GM12878 (cell line): ENCODE measurements around the gene CYBB. TPM values are rescaled to one million over a fixed set of nuclear protein-coding genes. Genes with fewer than 3 reads are reported as not detected.
A peak's percentile ranks its signal among the peaks of the same experiment; 100 is the strongest.

ENCODE experiments used
- ATAC-seq: fragments of 200-7000 bp; cut with Tn5 transposase; 3 replicates; pipeline ENCODE4 v1.9.1; 2020; ENCODE audit warnings: mild to moderate bottlenecking, moderate library complexity
- BruUV-seq: library from RNA; stranded (reverse); fragments of 400-500 nt; replicated peaks from 2 replicates; lab custom pipeline; 2021; lab: Mats Ljungman, UMichigan
- CTCF ChIA-PET: fragments of 300-600 bp; sonication (Branson Sonifier 250); formaldehyde crosslinking; extraction: SDS; loops from one replicate; lab custom pipeline; 2021; ENCODE audit warnings: inconsistent platforms; lab: Yijun Ruan, JAX
- POLR2A ChIA-PET: fragments of 350-600 bp; formaldehyde crosslinking; extraction: SDS; loops from one replicate; lab custom pipeline; 2021; ENCODE audit warnings: inconsistent platforms; lab: Charles Lee
- RAD21 ChIA-PET: fragments of 300-600 bp; sonication (Branson Sonifier 250); formaldehyde crosslinking; loops from one replicate; lab custom pipeline; 2023; ENCODE audit warnings: antibody characterized with exemption; ENCODE audit not compliant: unreplicated experiment; lab: Charles Lee
- SMC1A ChIA-PET: fragments of 300-600 bp; sonication (Branson Sonifier 250); formaldehyde crosslinking; loops from one replicate; lab custom pipeline; 2023; ENCODE audit not compliant: unreplicated experiment, uncharacterized antibody; lab: Charles Lee
- DNase-seq: peaks from one replicate; pipeline ENCODE4 v3.0.0-alpha.2; 2011; ENCODE audit warnings: low read depth, low spot score
- FAIRE-seq: peaks from 3 replicates; lab custom pipeline; 2011; peaks lifted over from hg19 to GRCh38; lab: Jason Lieb, UNC
- H2AFZ ChIP-seq: 2 replicates; pipeline ENCODE4 v1.6.0; 2011; ENCODE audit warnings: low read depth, low read length, control low read depth; ENCODE audit not compliant: control insufficient read depth
- H3K27ac ChIP-seq: 2 replicates; pipeline ENCODE4 v1.5.1; 2011; ENCODE audit warnings: control low read depth; ENCODE audit not compliant: control insufficient read depth, insufficient read depth
- H3K27me3 ChIP-seq, 2 experiments: replicated peaks in 1 of 2; 2 replicates each; pipeline versions ENCODE4 v1.6.0 to v1.6.1; 2011; ENCODE audit warnings: low read length in 1 of 2; ENCODE audit not compliant: control insufficient read depth in 2 of 2, insufficient read depth in 2 of 2
- H3K36me3 ChIP-seq, 2 experiments: 2 replicates each; pipeline ENCODE4 v1.5.1; 2011; ENCODE audit warnings: low read length in 1 of 2; ENCODE audit not compliant: control insufficient read depth in 2 of 2, insufficient read depth in 2 of 2
- H3K4me1 ChIP-seq: 2 replicates; pipeline ENCODE4 v1.6.1; 2011; ENCODE audit warnings: mild to moderate bottlenecking, low read length, moderate library complexity, mixed read lengths; ENCODE audit not compliant: control insufficient read depth, insufficient read depth
- H3K4me2 ChIP-seq: 2 replicates; pipeline ENCODE4 v1.6.0; 2011; ENCODE audit warnings: control low read depth; ENCODE audit not compliant: control insufficient read depth, insufficient read depth
- H3K4me3 ChIP-seq: fragments of 200-600 bp; sonication (generic); 2 replicates; pipeline ENCODE4 v1.5.1; 2016
- H3K79me2 ChIP-seq: 2 replicates; pipeline ENCODE4 v1.6.0; 2011; ENCODE audit warnings: low read length; ENCODE audit not compliant: control insufficient read depth, insufficient read depth
- H3K9ac ChIP-seq: 2 replicates; pipeline ENCODE4 v1.8.0; 2011; ENCODE audit warnings: low read length, control low read depth, mixed read lengths; ENCODE audit not compliant: control insufficient read depth, insufficient read depth
- H3K9me3 ChIP-seq: replicated peaks from 3 replicates; pipeline ENCODE4 v1.5.1; 2011; ENCODE audit warnings: mild to moderate bottlenecking, low read length; ENCODE audit not compliant: control insufficient read depth, insufficient read depth
- H4K20me1 ChIP-seq: 2 replicates; pipeline ENCODE4 v1.6.0; 2011; ENCODE audit not compliant: control insufficient read depth, insufficient read depth
- ATF7 ChIP-seq: fragments of 450-650 bp; IDR thresholded peaks from 2 replicates; pipeline ENCODE4 v1.6.1; 2016; ENCODE audit warnings: low read depth, mild to moderate bottlenecking
- E2F4 ChIP-seq: IDR thresholded peaks from 2 replicates; pipeline ENCODE4 v1.6.1; 2012; ENCODE audit warnings: low read depth, low read length, improper control_type of control experiment
- E2F8 ChIP-seq: fragments of 450-650 bp; IDR thresholded peaks from 2 replicates; pipeline ENCODE4 v1.6.1; 2018; ENCODE audit warnings: mild to moderate bottlenecking, low read depth, moderate library complexity; ENCODE audit not compliant: partially characterized antibody
- ELK1 ChIP-seq: IDR thresholded peaks from 2 replicates; pipeline ENCODE4 v1.6.1; 2012; ENCODE audit warnings: low read depth, low read length, improper control_type of control experiment
- IRF5 ChIP-seq: fragments of 450-650 bp; IDR thresholded peaks from 2 replicates; pipeline ENCODE4 v1.6.1; 2017; ENCODE audit warnings: borderline replicate concordance
- KAT2A ChIP-seq: conservative IDR thresholded peaks from 2 replicates; pipeline ENCODE4 v1.6.1; 2011; ENCODE audit warnings: low read depth, low read length; ENCODE audit not compliant: control insufficient read depth
- MTA3 ChIP-seq: IDR thresholded peaks from 2 replicates; pipeline ENCODE4 v1.6.1; 2012; ENCODE audit warnings: low read length, inconsistent platforms, borderline replicate concordance
- NKRF ChIP-seq: fragments of 450-650 bp; conservative IDR thresholded peaks from 2 replicates; pipeline ENCODE4 v1.6.1; 2017; ENCODE audit warnings: mild to moderate bottlenecking, moderate library complexity
- NR2C2 ChIP-seq: IDR thresholded peaks from 2 replicates; pipeline ENCODE4 v1.6.1; 2011; ENCODE audit warnings: borderline replicate concordance, low read depth; ENCODE audit not compliant: control insufficient read depth, insufficient read length
- POLR2A ChIP-seq: IDR thresholded peaks from 2 replicates; pipeline ENCODE4 v1.6.1; 2011; ENCODE audit warnings: low read depth, mild to moderate bottlenecking, low read length
- SMAD1 ChIP-seq: fragments of 450-650 bp; IDR thresholded peaks from 2 replicates; pipeline ENCODE4 v1.6.1; 2018; ENCODE audit warnings: mild to moderate bottlenecking, low read depth; ENCODE audit not compliant: partially characterized antibody
- SMAD5 ChIP-seq: IDR thresholded peaks from 2 replicates; pipeline ENCODE4 v1.6.1; 2016; ENCODE audit warnings: antibody characterized with exemption, low read depth
- STAT1 ChIP-seq: fragments of 450-650 bp; conservative IDR thresholded peaks from 2 replicates; pipeline ENCODE4 v1.6.1; 2014; ENCODE audit warnings: antibody characterized with exemption, mild to moderate bottlenecking
- ZNF217 ChIP-seq: fragments of 450-650 bp; IDR thresholded peaks from 2 replicates; pipeline ENCODE4 v1.6.1; 2017; ENCODE audit warnings: antibody characterized with exemption, mild to moderate bottlenecking
- WGBS: methylation state at CpG from one replicate; pipeline ENCODE4 v1.1.6; 2016; ENCODE audit warnings: low lambda C conversion rate; ENCODE audit not compliant: insufficient replicate concordance, insufficient coverage; ENCODE audit errors: missing lambda C conversion rate; 5-methylcytosine and 5-hydroxymethylcytosine counted together
- in situ Hi-C: fragments of 300-500 bp; cut with MboI; formaldehyde crosslinking; loops from 9 replicates; pipeline ENCODE4 v1.14.3; 2018; ENCODE audit warnings: mixed read lengths
- intact Hi-C: fragments of 100-400 bp; cut with micrococcal nuclease; formaldehyde crosslinking; loops from one replicate; pipeline ENCODE4 v1.14.2; 2022; ENCODE audit not compliant: unreplicated experiment
- polyA plus RNA-seq, 11 experiments: library from polyadenylated mRNA; depleted of rRNA in 4 of 11; unstranded in 6 of 11; stranded (reverse) in 5 of 11; fragments of >200 nt; fragmentation: Nextera tagmentation in 4 of 11; fragmentation: Illumina TruSeq in 1 of 11; extraction: Ambion mirVana in 4 of 11; extraction: Trizol in 1 of 11; gene quantifications; 1 replicate in 1 of 11; 2 replicates in 10 of 11; pipeline versions ENCODE4 v1.2.1 to v1.2.3, GENCODE V29; 2011 to 2016; ENCODE audit warnings: inconsistent platforms in 2 of 11, missing spikeins in 2 of 11, low read depth in 1 of 11
- total RNA-seq, 4 experiments: library from RNA; depleted of rRNA in 3 of 4; stranded (reverse); fragments of >200 nt in 3 of 4; fragmentation: Illumina TruSeq in 1 of 4; extraction: Trizol in 1 of 4; gene quantifications; 2 replicates each; pipeline versions ENCODE4 v1.2.1 to v1.2.3, GENCODE V29; 2013 to 2021

CYBB gene
- total and polyA plus RNA-seq, 10 of the 15 experiments (the other 5 are each of a cell fraction or from before 2014, with no cell fraction given) = 6.2 to 73.9 (median 24.8) TPM

- ChIA-PET CTCF (interaction anchor here (0.7 to 8.5 kb wide), 23 partner anchors 7 to 798 kb away, joined by 3 to 376 read pairs (median 8); partner anchors contain the start of gene CYBB), RAD21 (interaction anchor here (0.7 to 6.3 kb wide), 19 partner anchors 8 to 341 kb away, joined by 3 to 186 read pairs (median 5); partner anchors contain the start of gene CYBB), SMC1A (interaction anchor here (0.7 to 8.4 kb wide), 25 partner anchors 7 to 346 kb away, joined by 3 to 264 read pairs (median 5); partner anchors contain the start of gene CYBB), POLR2A (interaction anchor here (1.0 to 1.6 kb wide), 3 partner anchors 40 to 79 kb away, joined by 3 to 9 read pairs (median 4); no protein-coding TSS in a partner anchor)
- in situ Hi-C loops (loop anchor here (5.0 to 25.0 kb wide), 2 partner anchors 82 to 337 kb away; no protein-coding TSS in a partner anchor), intact Hi-C loops (loop anchor here (1.0 to 10.0 kb wide), 4 partner anchors 38 to 350 kb away; no protein-coding TSS in a partner anchor)
- FAIRE-seq (no peak), DNase-seq (no peak), ATAC-seq (peak; percentile 16)
- no peaks in the 10 kb centered on the region for H3K79me2 ChIP-seq
- no peak overlapping the region for H3K4me2 ChIP-seq
- WGBS = 95% methylated on average over 1 of the region's 1 CpG
- no peak overlapping the region for H2AFZ ChIP-seq
- BruUV-seq = no TSS peak
- H3K36me3 ChIP-seq = no peaks in the 10 kb centered on the region
- no peak overlapping the region for H3K4me3 ChIP-seq
- H3K27ac ChIP-seq = no peak overlapping the region
- H4K20me1 ChIP-seq = no peaks in the 10 kb centered on the region
- no peak overlapping the region for H3K9ac ChIP-seq
- no peaks in the 10 kb centered on the region for H3K27me3 ChIP-seq
- H3K9me3 ChIP-seq = no peaks in the 10 kb centered on the region
- peaks cover 7% of the 10 kb centered on the region for H3K4me1 ChIP-seq
- TF ChIP-seq ZNF217 (no peak), KAT2A (no peak), NKRF (no peak), IRF5 (no peak), E2F8 (no peak), ATF7 (no peak), SMAD1 (no peak), NR2C2 (no peak), E2F4 (no peak), ELK1 (no peak), SMAD5 (no peak), STAT1 (no peak), MTA3 (no peak), POLR2A (no peak)
Observed at GRCh38 chrX:37824491-37825214, 44.8 kb downstream of the CYBB start.
